Activated CD8-positive, alpha-beta memory T cell treated with anti-CD3 and anti-CD28 coated beads, Interleukin-2, amount 50 U/mL, for 4 hours (primary cell): ENCODE results near the gene ZNF473.

ENCODE experiments used
- DNase-seq: peaks from one replicate; pipeline ENCODE4 v3.0.0-alpha.2; 2020

ZNF473 gene

DNA sequence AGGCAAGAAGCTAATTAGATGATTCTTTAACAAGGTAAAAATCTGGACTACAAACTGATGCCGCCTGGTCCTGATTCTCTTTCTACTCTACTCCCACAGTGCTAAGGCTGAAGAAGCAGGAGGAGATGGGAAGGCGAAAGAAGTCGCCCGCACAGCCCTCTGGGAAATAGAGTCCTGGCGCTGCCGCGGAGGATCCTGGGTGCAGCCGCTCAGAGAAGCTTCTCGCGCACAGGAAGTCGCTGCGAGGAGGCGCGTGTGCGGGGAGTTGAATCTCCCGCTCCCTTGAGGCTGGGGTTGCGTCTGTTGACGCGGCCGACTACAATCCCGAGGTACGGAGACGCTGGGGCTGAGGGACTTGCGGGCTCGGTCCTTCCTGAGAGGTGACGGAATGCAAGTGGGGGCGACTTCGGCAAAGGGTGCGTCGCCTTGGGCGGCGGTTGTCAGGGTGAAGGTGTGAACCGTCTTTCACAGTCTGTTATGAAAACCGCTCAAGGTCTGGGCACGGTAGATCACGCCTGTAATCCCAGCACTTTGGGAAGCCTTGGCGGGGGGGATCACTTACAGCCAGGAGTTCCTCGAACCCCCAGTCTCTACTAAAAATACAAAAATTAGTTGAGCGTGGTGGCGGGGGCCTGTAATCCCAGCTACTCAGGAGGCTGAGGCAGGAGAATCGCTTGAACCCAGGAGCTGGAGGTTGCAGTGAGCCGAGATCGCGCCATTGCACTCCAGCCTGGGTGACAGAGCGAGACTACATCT lies at the start of gene ZNF473:
Gene ZNF473 (plus strand): TSS at position 212 of the 756 bp plus-strand sequence. CDS start 5,078 bp downstream, outside the sequence.
- DNase-seq = peak; percentile 87

DNA sequence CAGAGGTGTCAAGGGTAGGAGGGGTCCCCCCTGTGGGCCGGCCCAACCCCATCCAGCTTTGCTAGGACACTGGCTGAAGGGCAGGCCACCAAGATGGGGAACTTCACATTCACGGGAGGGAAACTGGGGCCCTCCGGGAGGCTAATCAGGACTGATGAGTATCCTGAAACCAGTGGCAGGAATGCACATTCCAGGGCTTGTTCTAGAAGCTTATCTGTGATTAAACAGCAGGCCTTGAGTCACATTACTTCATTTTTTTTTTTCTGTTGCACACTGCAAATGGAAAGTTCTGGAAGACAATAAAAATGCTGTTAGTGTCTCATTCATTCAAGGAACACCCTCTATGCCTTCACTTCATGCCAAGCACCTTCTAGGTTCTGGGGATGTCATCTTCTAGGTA lies 49.3 kb upstream of the ZNF473 start:
- DNase-seq = no peak

DNA sequence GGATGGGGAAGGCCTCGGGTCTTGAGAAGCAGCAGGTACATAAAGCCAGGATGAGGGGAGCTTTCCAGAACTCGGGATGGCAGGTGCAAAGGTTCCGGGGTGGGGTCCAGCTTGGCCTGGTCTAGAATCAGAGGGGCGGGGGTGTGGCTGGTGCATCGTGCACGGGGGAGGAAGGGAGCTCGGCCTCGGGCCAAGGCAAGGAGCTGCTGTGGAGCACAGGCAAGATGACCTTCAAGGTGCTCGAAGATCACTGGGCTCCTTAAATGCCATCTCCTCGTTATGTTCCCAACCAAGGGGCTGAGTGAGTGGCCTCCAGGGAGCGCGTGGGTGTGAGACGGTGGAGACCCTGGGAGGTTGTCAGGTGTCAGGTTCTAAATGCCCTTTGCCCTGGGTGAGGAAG lies 48.7 kb upstream of the ZNF473 start:
- DNase-seq = no peak

DNA sequence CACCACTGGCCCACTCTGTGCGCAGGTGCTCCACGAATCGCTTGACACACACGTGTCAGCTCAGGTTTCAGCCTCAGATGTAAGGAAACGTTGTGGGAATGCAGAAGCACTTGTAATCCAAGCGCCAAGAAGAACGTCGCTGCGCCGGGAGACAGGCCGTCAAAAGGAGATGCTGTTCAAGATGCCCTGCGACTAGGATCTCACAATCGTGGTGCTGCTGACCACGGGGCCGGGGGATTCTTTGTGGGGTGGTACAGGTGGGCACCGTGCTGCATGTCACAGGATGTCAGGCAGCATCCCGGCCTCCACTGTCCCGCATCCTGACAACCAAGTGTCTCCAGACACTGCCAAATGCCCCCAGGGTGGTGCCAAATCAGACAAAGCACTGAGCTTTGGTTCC lies 47.9 kb upstream of the ZNF473 start:
- DNase-seq = no peak

DNA sequence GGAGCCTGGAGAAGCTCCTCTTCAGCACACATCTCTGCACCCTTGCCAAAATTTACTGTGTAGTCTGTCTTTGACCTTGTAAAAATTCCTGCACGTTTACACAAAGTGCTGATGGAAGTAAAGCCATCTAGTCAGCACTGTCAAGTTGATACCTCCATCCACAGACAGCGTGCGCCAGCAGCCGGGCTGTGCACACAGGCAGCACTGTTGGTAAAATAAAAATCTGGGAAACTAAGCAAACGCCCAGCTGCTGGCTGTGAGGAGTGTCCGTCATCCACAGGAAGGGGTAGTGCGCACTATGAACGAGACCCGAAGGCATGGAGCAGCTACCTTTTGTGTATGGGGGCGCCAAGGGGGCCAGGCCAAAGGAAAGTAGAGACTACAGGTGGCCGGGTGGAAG lies 47.5 kb upstream of the ZNF473 start:
- DNase-seq = no peak

DNA sequence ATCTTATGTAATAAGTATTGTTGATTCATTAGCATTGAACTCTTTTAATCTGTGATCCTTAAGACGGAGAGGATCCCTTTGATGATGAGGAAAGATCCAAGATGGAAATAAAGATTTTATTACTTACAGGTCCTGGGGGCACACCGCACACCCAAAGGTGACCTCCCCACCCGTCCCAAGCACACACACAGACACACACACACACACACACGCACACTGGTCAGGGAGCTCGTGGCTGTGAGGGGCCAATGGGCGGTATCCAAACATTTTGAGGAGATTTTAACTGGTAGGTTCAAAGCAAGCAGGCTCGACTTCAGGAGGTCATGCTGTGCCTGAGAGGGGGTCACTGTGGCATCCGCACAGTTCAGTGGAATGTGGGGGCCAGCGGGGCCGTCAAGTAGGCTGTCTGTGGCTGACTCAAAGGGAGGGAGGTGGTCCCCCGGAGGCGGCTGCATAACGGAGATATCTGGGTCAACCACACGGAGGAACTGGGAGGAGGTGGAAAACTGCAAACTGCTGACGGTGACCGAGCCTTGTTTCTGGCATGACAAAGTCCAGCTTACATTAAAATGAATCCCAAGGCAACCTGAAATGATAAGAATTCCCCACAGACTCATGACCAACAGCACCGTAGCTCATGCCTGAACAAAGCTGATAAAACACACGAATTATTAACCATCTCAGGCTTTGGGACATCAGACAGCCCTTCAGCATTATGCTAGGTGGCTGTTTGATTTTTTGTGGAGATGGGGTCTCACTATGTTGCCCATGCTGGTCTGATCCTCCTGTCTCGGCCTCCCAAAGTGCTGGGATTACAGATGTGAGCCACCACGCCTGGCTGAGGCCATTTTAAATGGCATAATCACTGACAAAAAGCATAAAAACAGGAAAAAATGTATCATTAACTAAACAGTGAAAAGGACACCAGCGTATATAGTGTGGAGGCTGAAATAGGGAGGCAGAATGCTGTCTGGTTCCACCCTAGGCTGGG lies 43.9 kb upstream of the ZNF473 start:
- no peak for DNase-seq

DNA sequence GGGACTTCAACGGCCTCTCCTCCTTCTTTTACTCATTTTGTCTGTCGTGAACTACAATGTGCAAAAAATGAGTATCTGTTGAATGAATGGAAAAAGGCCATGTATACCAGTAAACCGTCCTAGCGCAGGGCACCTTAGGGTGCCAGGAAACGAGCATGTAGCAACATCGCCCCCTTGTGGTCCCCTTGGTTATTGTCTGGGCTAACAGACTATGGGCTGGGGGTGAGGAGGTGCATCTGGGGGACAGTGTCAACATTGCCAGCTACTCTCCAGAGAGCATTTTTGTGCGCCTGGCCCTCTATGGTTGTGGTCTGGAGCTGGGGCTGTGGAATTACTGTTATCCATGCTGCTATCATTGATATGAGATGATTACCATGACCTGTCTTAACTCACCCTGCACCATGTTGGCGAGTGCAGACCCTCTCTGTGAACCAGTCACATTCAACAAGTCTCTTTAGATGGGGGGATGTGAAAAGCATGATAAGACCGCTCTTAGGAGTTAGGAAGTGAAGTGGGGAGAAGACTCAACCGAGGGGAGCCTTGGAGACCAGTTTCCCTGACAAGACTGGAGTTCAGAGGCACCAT lies 42.1 kb upstream of the ZNF473 start:
- DNase-seq = peak; percentile 81

DNA sequence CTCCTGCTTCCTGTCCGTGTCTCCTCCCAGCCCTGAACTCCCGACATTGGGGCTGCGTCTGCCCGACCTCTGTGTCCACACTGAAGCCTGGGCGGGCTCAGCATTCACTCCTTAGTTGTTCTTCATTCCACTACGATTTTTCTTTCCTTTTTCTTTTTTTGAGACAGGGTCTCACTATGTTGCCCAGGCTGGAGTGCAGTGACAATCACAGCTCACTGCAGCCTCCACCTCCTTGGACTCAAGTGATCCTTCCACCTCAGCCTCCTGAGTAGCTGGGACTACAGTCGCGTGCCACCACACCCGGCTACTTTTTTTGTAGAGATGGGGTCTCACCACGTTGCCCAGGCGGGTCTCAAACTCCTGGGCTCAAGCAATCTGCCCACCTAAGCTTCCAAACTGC lies 41.3 kb upstream of the ZNF473 start:
- no peak for DNase-seq

DNA sequence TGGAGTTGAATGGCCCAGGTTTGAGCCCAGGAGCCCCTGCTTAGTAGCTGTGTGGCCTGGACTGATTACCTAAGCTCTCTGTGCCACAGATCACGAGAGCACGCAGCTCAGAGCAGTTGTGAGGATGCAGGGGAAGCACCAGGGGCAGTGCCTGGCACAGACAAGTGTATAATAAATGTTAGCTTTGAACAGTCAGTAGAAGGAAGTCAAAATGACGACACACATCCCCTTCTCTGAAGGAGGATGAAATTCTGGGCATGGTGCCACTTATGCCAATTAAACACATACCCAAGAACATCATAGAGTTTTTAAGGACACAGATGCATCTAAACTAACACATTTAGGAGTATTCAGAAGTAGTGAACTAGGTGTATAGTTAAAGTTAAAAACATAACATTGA lies 39.9 kb upstream of the ZNF473 start:
- DNase-seq = no peak

DNA sequence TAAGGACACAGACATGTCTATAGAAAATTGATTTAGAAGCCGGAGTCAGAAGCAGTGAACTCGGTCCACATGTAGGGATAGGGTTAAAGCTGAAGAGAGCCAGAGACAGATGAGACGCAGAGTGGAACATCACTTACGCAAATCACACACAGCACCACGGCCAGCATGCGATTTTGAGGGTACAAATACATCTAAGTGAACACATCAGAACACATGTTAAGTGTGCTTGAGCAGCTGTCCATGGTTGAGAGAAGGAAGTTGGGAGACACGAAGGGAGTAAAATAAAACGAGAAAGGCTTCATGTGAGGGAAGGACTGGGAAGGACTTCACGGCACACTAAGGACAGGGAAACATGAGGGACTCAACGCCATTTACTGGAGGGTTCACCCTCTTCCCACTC lies 39.5 kb upstream of the ZNF473 start:
- DNase-seq = no peak

DNA sequence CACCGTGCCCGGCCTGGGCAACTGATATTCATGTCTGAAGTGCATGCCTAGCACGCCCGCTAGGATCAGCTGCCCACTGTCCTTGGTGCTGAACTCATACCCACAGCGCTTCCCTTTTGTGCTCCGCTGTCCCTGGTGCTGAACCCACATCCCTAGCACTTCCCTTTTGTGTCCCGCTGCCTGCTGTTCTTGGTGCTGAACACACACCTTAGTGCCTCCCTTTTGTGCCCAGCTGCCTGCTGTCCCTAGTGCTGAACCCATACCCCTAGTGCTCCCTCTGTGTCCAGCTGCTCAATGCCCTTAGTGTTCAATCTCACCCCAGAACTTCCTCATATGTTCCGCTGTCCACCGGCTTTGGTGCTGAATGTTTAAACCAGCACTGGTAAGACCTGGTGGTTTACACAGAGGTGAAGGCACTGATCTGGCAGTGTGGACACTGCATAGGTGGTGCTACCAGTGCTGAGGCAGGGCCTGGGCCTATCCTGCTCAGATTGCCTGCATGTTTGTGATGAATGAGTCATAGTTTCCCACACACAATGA lies 38.6 kb upstream of the ZNF473 start:
- DNase-seq = peak; percentile 70

DNA sequence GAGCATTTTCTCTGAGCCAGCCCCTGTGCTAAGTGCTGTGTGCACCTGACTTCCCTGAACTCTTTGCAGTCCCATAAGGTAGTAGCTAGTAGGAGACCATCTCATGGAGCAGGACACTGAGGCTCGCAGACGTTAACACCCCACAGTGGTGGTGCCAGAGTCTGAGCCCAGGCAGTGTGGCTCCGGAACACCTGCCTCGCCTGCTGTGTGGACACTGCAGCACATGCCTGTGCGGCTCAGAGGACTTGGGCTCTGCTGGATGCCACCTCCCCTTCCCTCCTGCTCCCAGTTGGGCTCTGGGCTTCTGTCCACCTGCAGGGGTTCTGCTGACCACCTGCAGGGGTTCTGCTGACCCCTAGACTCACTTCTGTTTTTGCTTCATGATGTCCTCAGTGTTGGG lies 37.8 kb upstream of the ZNF473 start:
- DNase-seq = no peak

DNA sequence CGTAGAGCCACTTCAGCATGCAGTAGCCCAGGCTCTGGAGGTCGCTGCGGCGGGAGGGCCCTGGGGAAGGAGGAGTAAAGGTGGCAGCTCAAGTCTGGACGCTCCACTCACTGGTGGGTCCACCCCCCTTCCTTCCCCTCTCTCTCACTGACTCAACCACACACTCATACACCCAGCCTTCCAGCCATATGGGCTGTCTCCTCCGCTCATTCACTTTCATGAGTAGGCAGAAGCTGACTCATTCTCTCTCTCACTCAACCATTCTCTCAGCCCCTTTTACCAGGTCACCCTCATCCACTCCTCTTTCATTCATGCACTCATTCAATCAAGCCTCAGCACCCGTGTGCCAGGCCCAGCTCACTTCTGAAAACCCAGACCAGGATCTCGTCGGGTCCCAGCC lies 37.4 kb upstream of the ZNF473 start:
- DNase-seq = no peak

DNA sequence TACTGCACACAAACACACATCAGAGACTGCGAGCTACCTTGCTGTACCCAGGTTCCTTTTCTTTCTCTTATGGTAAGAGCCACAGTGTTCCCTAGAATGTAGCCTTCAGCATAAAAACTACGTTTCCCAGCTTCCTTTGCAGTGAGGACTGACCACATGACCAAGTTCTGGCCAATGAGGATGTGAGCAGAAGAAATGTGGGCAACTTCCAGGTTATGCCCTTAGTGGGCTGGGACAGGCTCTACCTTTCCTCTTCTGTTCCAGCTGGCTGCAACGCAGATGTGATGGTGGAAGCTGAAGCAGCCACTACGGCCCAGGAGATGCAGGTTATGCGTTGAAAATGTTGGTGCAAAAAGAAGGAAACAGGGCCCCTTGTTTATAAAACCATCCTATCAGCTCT lies 28.1 kb upstream of the ZNF473 start:
- no peak for DNase-seq

DNA sequence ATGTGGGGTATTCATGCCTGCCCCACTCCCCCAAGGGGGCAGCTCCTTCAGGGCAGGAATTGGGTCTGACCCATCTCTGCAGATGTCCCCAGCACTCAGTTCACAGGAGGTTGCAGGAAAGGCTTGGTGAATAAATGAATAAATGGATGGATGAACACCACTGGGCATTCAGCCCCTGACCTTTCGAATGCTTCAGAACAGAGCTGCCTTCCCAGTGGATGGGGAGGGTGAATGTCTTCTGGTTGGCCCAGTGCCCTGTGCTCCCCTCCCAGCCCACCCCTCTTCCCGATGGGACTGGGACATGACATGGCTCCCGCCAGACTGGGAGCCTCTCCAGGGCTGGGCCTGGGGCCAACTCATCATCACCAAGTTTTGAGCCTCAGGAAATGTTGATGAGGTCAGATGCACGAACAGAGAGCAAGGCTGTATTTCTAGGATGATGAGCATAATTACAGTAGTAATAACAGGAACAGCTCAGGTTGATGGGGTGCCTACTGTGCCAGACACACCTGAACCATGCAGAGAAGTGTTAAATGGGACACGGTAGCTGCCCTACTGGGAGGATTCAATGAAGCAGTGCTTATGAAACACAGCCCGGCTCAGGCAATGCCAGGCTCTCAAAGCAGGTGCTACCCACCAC lies 26.3 kb upstream of the ZNF473 start:
- DNase-seq = no peak

DNA sequence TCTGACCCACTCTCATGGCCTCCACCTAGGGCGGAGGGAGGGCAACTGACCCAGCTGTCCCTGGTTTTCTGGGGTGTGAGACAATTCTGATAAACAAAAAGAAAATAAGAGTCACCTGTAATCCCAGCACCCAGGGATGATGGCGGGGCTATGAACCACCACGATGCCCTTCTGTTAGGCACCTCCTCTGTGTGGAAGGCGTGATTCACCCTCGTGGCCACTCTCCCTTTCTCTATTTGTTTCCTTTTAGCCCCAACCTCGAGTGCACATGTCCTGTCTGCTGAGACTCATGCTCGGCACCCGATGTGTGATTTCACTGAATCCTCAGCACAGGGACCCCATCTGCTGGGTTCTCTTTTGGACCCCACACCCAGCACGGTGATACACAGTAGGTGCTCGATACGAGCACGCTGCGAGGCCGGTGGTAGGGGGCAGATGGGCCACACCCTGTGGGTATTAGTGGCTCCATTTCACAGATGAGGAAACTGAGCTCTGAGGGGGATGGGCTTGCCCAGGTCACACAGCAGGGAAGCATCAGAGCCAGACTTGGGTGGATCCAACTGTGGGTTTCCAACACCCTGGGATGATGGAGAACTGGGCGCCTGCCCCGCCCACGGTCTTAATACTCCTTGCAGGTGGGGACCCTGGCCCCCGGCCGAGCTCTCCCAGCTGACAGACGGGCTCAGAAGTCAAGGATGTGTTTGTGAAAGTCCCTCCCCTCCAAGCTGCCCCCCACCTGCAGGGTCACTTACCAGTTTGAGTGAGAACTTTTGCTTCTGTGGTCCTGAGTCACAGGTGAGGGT lies 25.6 kb upstream of the ZNF473 start:
- no peak for DNase-seq

DNA sequence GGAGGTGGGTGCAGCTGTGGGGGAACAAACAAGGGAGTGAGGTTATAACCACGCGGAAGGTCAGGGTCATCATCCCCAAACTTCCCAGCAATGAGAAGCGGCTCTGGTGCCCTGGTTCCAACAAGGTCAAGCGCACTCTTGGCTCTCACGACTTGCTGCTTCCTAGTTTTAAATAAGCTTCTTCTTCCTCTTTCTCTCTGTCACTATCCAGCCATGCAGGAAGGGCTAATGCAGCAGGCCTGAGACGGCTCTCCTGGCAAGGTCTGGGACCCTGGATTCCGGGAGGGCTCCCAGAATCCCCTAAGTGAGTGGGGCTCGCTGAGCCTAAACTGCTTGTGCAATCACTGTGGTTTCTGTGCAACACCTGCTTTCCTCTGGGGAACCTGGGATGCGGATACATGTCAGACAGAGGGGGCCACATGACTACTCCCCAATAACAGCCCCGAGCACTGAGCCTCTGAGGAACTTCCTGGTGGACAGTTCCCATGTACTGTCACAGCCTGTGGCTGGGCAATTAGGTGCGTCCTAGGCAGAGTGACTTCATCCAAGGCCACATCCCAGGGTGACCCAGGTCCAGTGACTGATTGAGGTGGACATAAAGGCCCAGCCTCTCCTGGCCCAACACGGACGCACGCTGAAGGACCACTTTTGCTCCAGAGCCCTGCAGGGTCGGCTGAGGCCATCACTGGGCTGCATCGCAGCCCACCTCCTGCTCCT lies 24.8 kb upstream of the ZNF473 start:
- DNase-seq = no peak

DNA sequence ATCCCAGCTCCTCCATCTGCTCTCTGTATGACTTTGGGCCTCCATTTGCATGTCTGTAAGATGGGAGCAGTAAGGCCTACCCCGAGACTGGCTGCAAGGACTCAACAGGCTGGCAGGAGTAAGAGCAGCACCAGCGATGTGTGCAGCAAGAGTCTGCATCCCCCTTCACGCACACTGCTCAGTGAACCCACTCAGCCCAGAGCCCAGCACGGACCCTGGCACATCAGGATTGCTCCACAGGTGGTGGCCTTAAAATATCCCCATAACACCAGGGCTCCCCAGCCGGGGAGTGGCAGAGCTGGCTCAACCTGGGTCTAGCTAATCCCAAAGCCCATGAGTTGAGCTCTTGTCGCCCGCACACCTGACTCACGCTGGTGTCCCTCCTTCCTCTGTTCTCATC lies 24.0 kb upstream of the ZNF473 start:
- no peak for DNase-seq

DNA sequence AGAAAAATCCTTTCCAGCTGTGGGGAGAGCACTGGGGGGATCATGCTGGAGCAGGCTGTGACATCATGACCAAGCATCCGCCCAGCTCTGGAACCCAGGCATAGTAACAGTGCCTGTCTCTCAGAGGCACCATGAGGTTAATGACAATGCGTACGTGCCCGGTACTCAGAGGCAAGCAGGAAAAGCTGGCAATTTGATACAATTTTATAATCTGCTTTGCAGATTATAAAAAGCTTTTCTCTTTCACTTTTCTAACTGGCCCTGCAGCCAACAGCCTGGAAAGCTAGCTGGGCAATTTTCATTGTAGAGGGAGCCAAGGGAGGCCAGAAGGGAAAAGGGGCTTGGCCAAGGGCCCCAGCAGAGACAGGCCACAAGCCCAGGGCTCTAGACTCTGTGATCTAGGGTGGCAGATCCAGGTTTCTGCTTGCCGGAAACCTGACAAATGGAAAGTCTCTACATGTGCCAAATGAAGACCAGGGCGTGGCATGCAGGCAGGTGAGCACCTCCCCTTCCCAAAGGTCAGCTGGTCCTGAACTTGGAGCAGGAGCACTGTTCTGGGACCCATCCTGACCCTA lies 23.3 kb upstream of the ZNF473 start:
- DNase-seq = no peak

DNA sequence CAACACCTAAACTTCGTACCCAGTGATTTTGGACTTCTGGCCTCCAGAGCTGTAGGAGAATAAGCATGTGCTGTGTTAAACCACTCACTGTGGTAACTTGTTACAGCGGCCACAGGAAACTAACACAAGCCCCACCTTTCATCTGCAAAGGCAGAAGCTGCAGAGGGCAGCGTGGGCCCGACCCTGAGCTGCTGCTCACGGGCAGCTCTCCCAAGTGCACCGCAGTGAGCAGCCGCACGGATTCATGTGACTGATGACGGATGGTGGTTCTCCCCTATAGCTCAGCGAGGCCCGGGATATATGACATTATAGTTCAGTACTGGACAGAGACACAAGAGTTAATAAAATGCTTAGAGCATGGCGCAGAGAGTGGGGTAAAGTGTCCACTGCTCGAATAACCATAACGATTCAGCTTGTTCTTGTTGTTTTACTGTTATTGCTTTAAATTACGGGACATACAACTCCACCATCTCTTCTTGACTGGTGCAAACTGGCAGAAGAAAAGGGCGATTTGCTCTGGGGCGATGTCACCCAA lies 22.5 kb upstream of the ZNF473 start:
- DNase-seq = no peak
